ENCODE results near the gene ISM1. TPM values are rescaled to one million over a fixed set of nuclear protein-coding genes. Genes with fewer than 3 reads are reported as not detected.

ISM1 gene
- total and polyA plus RNA-seq, 9 donors, result 0.10 to 3.6 (median 0.31) TPM; not detected in 1

DNA sequence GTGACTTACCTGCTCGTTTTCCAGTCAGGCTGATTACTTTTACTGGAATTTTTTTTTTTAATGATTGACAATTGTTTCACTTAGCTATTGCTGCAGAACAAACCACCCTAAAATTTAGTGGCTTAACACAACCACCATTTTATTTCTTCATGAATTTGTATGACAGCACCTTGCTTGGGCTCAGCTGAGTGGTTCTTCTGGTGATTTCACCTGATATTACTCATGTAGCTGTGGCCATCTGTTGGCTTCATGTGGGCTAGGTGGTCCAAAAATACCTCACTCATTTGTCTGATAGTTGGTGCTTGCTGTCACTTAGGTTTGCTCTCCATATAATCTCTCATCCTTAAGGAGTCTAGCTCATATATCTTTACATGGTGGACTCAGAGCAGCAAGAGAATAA lies 5.3 kb downstream of the ISM1 start:
- TF ChIP-seq, protein P1, sequence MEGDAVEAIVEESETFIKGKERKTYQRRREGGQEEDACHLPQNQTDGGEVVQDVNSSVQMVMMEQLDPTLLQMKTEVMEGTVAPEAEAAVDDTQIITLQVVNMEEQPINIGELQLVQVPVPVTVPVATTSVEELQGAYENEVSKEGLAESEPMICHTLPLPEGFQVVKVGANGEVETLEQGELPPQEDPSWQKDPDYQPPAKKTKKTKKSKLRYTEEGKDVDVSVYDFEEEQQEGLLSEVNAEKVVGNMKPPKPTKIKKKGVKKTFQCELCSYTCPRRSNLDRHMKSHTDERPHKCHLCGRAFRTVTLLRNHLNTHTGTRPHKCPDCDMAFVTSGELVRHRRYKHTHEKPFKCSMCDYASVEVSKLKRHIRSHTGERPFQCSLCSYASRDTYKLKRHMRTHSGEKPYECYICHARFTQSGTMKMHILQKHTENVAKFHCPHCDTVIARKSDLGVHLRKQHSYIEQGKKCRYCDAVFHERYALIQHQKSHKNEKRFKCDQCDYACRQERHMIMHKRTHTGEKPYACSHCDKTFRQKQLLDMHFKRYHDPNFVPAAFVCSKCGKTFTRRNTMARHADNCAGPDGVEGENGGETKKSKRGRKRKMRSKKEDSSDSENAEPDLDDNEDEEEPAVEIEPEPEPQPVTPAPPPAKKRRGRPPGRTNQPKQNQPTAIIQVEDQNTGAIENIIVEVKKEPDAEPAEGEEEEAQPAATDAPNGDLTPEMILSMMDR (IDR thresholded peaks at IDR 0.05), result no peak
- TF ChIP-seq POLR2A (IDR thresholded peaks at IDR 0.05) (no peak), EP300 (IDR thresholded peaks at IDR 0.05) (no peak)
- WGBS, 3 donors, result 52 to 74% (median 63%) methylated on average over 1 of the region's 1 CpG
- Histone ChIP-seq H3K9me3 (no peaks in the 10 kb centered on the region), H3K4me3 (no peak overlapping the region), H3K36me3 (no peaks in the 10 kb centered on the region), H3K27ac (no peak overlapping the region), H3K27me3 (peaks cover 2% of the 10 kb centered on the region), H3K4me1 (ENCODE audit: insufficient read depth) (peaks cover 4% of the 10 kb centered on the region)
- DNase-seq, result no peak
- intact Hi-C loops (cut with DNase I), result no loop called here

DNA sequence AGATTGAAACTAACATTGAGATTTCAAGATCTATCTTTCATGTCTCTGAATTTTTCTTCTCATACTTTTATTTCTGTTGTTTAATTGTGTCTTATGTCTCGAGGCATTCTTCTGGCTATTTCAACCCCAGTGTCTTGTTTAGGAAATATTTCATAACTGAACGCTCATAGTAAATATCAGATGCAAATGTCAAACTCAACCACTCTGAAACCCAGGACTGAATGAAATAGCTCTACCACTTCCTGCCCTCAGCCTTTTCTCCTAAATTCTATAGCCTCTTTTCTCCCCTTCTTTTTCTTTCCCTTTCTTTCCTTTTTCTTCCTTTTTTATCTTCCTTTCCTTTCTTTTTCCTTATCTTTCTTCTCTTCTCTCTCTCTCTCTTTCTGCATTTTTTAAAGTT lies 7.7 kb downstream of the ISM1 start:
- H3K27me3 ChIP-seq, result no peaks in the 10 kb centered on the region
- H3K4me3 ChIP-seq, result no peak overlapping the region
- H3K9me3 ChIP-seq, result no peaks in the 10 kb centered on the region
- DNase-seq, result no peak
- no peaks in the 10 kb centered on the region for H3K36me3 ChIP-seq
- H3K4me1 ChIP-seq (ENCODE audit: insufficient read depth), result no peaks in the 10 kb centered on the region
- intact Hi-C loops (cut with DNase I), result no loop called here
- H3K27ac ChIP-seq, result no peak overlapping the region
- TF ChIP-seq EP300 (IDR thresholded peaks at IDR 0.05) (no peak), POLR2A (IDR thresholded peaks at IDR 0.05) (no peak)
- TF ChIP-seq, protein P1 (IDR thresholded peaks at IDR 0.05), result no peak
- 82 to 88% (median 86%) methylated on average over 2 of the region's 2 CpGs for WGBS, 3 donors

DNA sequence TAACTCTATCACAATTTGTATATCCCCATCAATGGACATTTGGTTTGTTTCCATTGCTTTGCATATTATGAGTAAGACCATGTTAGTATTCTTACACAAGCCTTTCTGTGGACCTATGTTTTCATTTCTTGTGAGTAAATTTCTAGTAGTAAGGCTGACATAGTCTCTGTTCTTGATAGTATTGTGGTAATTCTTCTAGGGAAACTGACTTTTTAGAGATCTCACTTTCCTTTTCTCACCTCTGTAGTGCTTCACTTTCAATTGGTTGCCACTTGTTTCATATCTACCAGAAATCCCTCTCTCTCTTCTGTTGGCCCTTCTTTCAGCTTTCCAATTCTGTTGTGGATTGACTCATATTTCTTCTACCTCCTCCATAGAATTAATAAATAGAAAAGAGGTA lies 8.5 kb downstream of the ISM1 start:
- no peaks in the 10 kb centered on the region for H3K36me3 ChIP-seq
- H3K9me3 ChIP-seq, result no peaks in the 10 kb centered on the region
- H3K4me3 ChIP-seq, result no peak overlapping the region
- DNase-seq, result no peak
- no peaks in the 10 kb centered on the region for H3K27me3 ChIP-seq
- intact Hi-C loops (cut with DNase I), result no loop called here
- H3K27ac ChIP-seq, result no peak overlapping the region
- TF ChIP-seq, protein P1 (IDR thresholded peaks at IDR 0.05), result no peak
- TF ChIP-seq POLR2A (IDR thresholded peaks at IDR 0.05), result no peak
- no peak for TF ChIP-seq EP300 (IDR thresholded peaks at IDR 0.05)
- H3K4me1 ChIP-seq (ENCODE audit: insufficient read depth), result no peaks in the 10 kb centered on the region

DNA sequence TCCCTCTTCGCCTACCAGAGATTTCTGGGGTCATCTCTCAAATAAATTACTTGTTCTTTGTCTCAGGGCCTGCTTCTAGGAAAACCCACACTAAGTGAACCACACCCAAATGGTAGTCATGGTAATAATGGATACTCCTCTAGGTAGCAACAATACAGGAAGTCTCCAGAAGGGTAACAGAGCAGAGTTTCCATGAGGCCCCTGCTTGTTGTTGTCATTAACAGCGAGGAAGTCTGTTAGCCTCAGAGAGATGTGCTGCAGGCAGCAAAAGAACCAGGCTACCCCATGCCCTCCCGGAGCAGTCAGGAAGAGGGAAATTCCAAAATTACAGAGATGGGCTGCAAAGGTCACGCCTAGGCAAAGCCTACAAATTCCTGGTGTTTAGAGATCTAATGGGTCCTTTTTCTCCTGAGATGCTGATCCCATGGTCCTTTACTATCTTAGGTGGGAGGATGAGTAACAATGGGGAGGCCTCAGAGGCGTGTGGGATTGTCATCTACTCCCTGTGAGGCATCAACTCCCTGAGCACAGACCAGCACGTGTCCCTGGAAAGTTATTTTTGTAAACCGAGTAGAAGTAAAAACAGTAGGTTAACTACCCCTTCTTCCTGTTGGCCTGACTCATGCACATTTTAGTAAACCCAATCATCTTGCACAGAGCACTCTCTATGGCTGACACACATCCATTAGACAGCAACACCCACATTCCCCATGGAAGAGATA lies 10.1 kb downstream of the ISM1 start:
- Histone ChIP-seq H3K9me3 (no peaks in the 10 kb centered on the region), H3K4me1 (ENCODE audit: insufficient read depth) (no peaks in the 10 kb centered on the region), H3K36me3 (no peaks in the 10 kb centered on the region), H3K27me3 (no peaks in the 10 kb centered on the region), H3K4me3 (no peak overlapping the region), H3K27ac (no peak overlapping the region)
- no peak for TF ChIP-seq POLR2A (IDR thresholded peaks at IDR 0.05)
- TF ChIP-seq, protein P1 (IDR thresholded peaks at IDR 0.05), result no peak
- no peak for TF ChIP-seq EP300 (IDR thresholded peaks at IDR 0.05)
- WGBS, 3 donors, result 43 to 54% (median 52%) methylated on average over 7 of the region's 7 CpGs
- no peak for DNase-seq
- intact Hi-C loops (cut with DNase I), result no loop called here
